ENCODE data around the gene MARCHF6. TPM values are rescaled to one million over a fixed set of nuclear protein-coding genes. Genes with fewer than 3 reads are reported as not detected.

MARCHF6 gene
- total and polyA plus RNA-seq, 9 of the 15 experiments (the other 6 are each of a cell fraction or from before 2014, with no cell fraction given) = 74.1 to 456 (median 116) TPM

DNA sequence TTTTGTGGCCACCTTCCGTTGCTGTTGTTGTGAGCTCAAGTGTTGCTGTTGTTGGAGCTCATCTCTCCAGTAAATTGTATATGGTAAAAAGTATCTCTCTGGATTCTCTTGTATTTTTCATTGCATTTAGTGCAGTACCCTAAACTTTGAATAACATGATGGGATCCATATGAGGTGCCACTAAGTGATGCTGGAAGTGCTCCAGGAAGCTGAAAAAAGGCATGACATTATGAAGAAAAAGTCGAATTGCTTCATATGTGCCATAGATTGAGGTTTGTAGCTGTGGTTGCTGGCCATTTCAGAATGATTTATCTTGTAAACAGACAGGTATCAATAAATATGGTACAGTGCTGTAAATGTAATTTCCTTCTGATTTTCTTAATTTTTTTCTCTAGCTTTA is 5.5 kb downstream of the MARCHF6 start (continued):
- TF ChIP-seq, protein P1, sequence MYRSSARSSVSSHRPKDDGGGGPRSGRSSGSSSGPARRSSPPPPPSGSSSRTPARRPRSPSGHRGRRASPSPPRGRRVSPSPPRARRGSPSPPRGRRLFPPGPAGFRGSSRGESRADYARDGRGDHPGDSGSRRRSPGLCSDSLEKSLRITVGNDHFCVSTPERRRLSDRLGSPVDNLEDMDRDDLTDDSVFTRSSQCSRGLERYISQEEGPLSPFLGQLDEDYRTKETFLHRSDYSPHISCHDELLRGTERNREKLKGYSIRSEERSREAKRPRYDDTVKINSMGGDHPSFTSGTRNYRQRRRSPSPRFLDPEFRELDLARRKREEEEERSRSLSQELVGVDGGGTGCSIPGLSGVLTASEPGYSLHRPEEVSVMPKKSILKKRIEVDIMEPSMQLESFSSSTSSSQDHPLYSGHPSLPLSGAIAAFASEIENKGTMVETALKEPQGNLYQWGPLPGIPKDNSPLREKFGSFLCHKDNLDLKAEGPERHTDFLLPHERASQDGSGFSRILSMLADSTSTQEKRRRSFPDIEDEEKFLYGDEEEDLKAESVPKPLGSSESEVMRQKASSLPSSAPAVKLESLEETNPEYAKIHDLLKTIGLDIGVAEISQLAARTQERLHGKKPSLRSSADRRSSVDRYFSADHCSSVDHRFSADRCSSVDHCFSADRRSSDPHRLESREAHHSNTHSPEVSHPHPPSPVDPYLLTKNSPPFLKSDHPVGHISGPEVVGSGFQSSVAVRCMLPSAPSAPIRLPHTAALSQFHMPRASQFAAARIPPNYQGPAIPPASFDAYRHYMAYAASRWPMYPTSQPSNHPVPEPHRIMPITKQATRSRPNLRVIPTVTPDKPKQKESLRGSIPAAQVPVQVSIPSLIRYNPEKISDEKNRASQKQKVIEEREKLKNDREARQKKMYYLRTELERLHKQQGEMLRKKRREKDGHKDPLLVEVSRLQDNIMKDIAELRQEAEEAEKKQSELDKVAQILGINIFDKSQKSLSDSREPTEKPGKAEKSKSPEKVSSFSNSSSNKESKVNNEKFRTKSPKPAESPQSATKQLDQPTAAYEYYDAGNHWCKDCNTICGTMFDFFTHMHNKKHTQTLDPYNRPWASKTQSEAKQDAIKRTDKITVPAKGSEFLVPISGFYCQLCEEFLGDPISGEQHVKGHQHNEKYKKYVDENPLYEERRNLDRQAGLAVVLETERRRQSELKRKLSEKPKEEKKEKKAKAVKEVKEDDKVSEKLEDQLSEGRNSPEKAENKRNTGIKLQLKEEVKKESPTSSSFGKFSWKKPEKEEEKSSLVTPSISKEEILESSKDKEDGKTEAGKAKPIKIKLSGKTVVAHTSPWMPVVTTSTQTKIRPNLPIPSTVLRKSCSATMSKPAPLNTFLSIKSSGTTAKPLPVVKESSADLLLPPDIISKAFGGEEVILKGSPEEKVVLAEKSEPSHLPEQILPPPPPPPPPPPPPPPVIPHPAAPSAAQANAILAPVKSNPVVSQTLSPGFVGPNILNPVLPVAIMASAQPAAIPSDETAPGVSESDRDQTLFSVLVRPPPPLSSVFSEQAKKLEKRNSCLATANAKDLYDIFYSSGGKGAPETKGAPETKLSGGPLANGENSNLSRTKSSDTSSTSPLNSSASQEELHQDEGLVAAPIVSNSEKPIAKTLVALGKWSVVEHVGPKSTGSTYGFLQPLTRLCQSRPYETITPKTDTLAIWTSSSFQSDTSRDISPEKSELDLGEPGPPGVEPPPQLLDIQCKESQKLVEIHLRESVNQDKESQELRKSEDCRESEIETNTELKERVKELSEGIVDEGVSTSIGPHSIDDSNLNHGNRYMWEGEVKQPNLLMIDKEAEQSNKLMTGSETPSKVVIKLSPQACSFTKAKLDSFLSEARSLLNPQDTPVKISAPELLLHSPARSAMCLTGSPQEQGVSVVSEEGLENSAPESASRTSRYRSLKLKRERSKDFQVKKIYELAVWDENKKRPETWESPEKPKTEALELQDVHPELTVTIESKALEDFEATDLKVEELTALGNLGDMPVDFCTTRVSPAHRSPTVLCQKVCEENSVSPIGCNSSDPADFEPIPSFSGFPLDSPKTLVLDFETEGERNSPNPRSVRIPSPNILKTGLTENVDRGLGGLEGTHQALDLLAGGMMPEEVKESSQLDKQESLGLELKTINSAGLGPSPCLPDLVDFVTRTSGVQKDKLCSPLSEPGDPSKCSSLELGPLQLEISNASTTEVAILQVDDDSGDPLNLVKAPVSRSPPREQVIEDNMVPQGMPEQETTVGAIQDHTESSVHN (IDR thresholded peaks at IDR 0.05; ENCODE audit: borderline replicate concordance in 1 of 2, low read depth in 1 of 2) = no peak
- TF ChIP-seq, protein P2, sequence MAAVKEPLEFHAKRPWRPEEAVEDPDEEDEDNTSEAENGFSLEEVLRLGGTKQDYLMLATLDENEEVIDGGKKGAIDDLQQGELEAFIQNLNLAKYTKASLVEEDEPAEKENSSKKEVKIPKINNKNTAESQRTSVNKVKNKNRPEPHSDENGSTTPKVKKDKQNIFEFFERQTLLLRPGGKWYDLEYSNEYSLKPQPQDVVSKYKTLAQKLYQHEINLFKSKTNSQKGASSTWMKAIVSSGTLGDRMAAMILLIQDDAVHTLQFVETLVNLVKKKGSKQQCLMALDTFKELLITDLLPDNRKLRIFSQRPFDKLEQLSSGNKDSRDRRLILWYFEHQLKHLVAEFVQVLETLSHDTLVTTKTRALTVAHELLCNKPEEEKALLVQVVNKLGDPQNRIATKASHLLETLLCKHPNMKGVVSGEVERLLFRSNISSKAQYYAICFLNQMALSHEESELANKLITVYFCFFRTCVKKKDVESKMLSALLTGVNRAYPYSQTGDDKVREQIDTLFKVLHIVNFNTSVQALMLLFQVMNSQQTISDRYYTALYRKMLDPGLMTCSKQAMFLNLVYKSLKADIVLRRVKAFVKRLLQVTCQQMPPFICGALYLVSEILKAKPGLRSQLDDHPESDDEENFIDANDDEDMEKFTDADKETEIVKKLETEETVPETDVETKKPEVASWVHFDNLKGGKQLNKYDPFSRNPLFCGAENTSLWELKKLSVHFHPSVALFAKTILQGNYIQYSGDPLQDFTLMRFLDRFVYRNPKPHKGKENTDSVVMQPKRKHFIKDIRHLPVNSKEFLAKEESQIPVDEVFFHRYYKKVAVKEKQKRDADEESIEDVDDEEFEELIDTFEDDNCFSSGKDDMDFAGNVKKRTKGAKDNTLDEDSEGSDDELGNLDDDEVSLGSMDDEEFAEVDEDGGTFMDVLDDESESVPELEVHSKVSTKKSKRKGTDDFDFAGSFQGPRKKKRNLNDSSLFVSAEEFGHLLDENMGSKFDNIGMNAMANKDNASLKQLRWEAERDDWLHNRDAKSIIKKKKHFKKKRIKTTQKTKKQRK (IDR thresholded peaks at IDR 0.05; ENCODE audit: borderline replicate concordance, low read depth, low read length) = no peak
- no peak for TF ChIP-seq SRSF7 (optimal IDR thresholded peaks at IDR 0.05; ENCODE audit: low read depth, low read length)
- TF ChIP-seq, protein P3, sequence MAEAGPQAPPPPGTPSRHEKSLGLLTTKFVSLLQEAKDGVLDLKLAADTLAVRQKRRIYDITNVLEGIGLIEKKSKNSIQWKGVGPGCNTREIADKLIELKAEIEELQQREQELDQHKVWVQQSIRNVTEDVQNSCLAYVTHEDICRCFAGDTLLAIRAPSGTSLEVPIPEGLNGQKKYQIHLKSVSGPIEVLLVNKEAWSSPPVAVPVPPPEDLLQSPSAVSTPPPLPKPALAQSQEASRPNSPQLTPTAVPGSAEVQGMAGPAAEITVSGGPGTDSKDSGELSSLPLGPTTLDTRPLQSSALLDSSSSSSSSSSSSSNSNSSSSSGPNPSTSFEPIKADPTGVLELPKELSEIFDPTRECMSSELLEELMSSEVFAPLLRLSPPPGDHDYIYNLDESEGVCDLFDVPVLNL (CRISPR knock-in tag; IDR thresholded peaks at IDR 0.05; ENCODE audit: low read depth) = no peak
- TF ChIP-seq KAT8 (IDR thresholded peaks at IDR 0.05; ENCODE audit: low read depth) = no peak
- no peak for TF ChIP-seq SAFB (IDR thresholded peaks at IDR 0.05; ENCODE audit: borderline replicate concordance, low read depth, low read length)
- no peak for TF ChIP-seq ZNF146 (CRISPR knock-in tag; IDR thresholded peaks at IDR 0.05; ENCODE audit: unreplicated experiment)
- TF ChIP-seq NR1H2 (CRISPR knock-in tag; IDR thresholded peaks at IDR 0.05) = no peak
- TF ChIP-seq ZNF124 (CRISPR knock-in tag; IDR thresholded peaks at IDR 0.05) = no peak
- TF ChIP-seq, protein P4, sequence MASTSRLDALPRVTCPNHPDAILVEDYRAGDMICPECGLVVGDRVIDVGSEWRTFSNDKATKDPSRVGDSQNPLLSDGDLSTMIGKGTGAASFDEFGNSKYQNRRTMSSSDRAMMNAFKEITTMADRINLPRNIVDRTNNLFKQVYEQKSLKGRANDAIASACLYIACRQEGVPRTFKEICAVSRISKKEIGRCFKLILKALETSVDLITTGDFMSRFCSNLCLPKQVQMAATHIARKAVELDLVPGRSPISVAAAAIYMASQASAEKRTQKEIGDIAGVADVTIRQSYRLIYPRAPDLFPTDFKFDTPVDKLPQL (IDR thresholded peaks at IDR 0.05; ENCODE audit: extremely low read depth, insufficient read length) = no peak
- no peak for TF ChIP-seq KLF6 (CRISPR knock-in tag; IDR thresholded peaks at IDR 0.05; ENCODE audit: borderline replicate concordance)
- no peak for TF ChIP-seq ZZZ3 (IDR thresholded peaks at IDR 0.05)
- TF ChIP-seq HLTF (IDR thresholded peaks at IDR 0.05) = no peak
